ENCODE data around the gene DENND5B.

DENND5B gene

GRCh38 chr12:31460024-31460423, 130.9 kb downstream of the DENND5B start:
- H3K4me1 Mint-ChIP-seq, result no peaks in the 10 kb centered on the region
- no peak overlapping the region for H3K4me3 Mint-ChIP-seq
- H3K27ac Mint-ChIP-seq, result no peak overlapping the region
- no peaks in the 10 kb centered on the region for H3K9me3 Mint-ChIP-seq
- H3K27me3 Mint-ChIP-seq (ENCODE audit: low read depth), result no peaks in the 10 kb centered on the region
- peaks cover 46% of the 10 kb centered on the region for H3K36me3 Mint-ChIP-seq (ENCODE audit: low read depth)
- no peak for TF ChIP-seq CTCF (IDR thresholded peaks at IDR 0.05; ENCODE audit: unreplicated experiment in 3 of 3)

- Mint-ChIP-seq H3K27me3 (ENCODE audit: low read depth) (no peaks in the 10 kb centered on the region), H3K4me3 (no peak overlapping the region), H3K9me3 (no peaks in the 10 kb centered on the region), H3K36me3 (ENCODE audit: low read depth) (peaks cover 59% of the 10 kb centered on the region), H3K27ac (no peak overlapping the region), H3K4me1 (no peaks in the 10 kb centered on the region)
- TF ChIP-seq CTCF (IDR thresholded peaks at IDR 0.05; ENCODE audit: unreplicated experiment in 3 of 3), result no peak
Observed at GRCh38 chr12:31456562-31456961, 134.4 kb downstream of the DENND5B start.

GRCh38 chr12:31444736-31445135, 146.2 kb downstream of the DENND5B start:
- Mint-ChIP-seq H3K27me3 (ENCODE audit: low read depth) (no peaks in the 10 kb centered on the region), H3K27ac (no peak overlapping the region), H3K9me3 (no peaks in the 10 kb centered on the region), H3K36me3 (ENCODE audit: low read depth) (peaks cover 43% of the 10 kb centered on the region), H3K4me1 (no peaks in the 10 kb centered on the region), H3K4me3 (no peak overlapping the region)
- TF ChIP-seq CTCF (IDR thresholded peaks at IDR 0.05; ENCODE audit: unreplicated experiment in 3 of 3), result no peak

- H3K4me3 Mint-ChIP-seq, result no peak overlapping the region
- H3K27ac Mint-ChIP-seq, result no peak overlapping the region
- H3K9me3 Mint-ChIP-seq, result no peaks in the 10 kb centered on the region
- H3K27me3 Mint-ChIP-seq (ENCODE audit: low read depth), result no peaks in the 10 kb centered on the region
- H3K4me1 Mint-ChIP-seq, result no peaks in the 10 kb centered on the region
- peaks cover 25% of the 10 kb centered on the region for H3K36me3 Mint-ChIP-seq (ENCODE audit: low read depth)
- no peak for TF ChIP-seq CTCF (IDR thresholded peaks at IDR 0.05; ENCODE audit: unreplicated experiment in 3 of 3)
Observed at GRCh38 chr12:31440586-31440985, 150.3 kb downstream of the DENND5B start.

- Mint-ChIP-seq H3K27ac (no peak overlapping the region), H3K36me3 (ENCODE audit: low read depth) (peaks cover 25% of the 10 kb centered on the region), H3K9me3 (no peaks in the 10 kb centered on the region), H3K4me1 (no peaks in the 10 kb centered on the region), H3K4me3 (no peak overlapping the region), H3K27me3 (ENCODE audit: low read depth) (no peaks in the 10 kb centered on the region)
- no peak for TF ChIP-seq CTCF (IDR thresholded peaks at IDR 0.05; ENCODE audit: unreplicated experiment in 3 of 3)
Observed at GRCh38 chr12:31440134-31440533, 150.8 kb downstream of the DENND5B start.

GRCh38 chr12:31431721-31432240, 159.2 kb downstream of the DENND5B start:
- Mint-ChIP-seq H3K27ac (peak overlapping the region; percentile 4 to 22 (median 5)), H3K4me1 (peaks cover 5% of the 10 kb centered on the region), H3K4me3 (no peak overlapping the region), H3K27me3 (ENCODE audit: low read depth) (no peaks in the 10 kb centered on the region), H3K36me3 (ENCODE audit: low read depth) (peaks cover 4% of the 10 kb centered on the region), H3K9me3 (no peaks in the 10 kb centered on the region)
- TF ChIP-seq CTCF (IDR thresholded peaks at IDR 0.05; ENCODE audit: unreplicated experiment in 3 of 3), result no peak
